Activated naive CD4-positive, alpha-beta T cell treated with anti-CD3 and anti-CD28 coated beads, Interleukin-2, amount 50 U/mL, for 24 hours (primary cell): ENCODE measurements around the gene KAZN.

ENCODE experiments used
- H3K27ac Mint-ChIP-seq: one replicate; pipeline ENCODE4 v1.8.0; 2021; ENCODE audit warnings: mild to moderate bottlenecking, mixed read lengths
- H3K27me3 Mint-ChIP-seq: one replicate; pipeline ENCODE4 v1.8.0; 2021; ENCODE audit warnings: mixed read lengths
- H3K36me3 Mint-ChIP-seq: one replicate; pipeline ENCODE4 v1.8.0; 2021; ENCODE audit warnings: mixed read lengths
- H3K4me1 Mint-ChIP-seq: one replicate; pipeline ENCODE4 v1.8.0; 2021; ENCODE audit warnings: mixed read lengths
- H3K4me3 Mint-ChIP-seq: one replicate; pipeline ENCODE4 v1.8.0; 2021; ENCODE audit warnings: mild to moderate bottlenecking, mixed read lengths
- H3K9me3 Mint-ChIP-seq: one replicate; pipeline ENCODE4 v1.8.0; 2021; ENCODE audit warnings: mixed read lengths

KAZN gene

GRCh38 chr1:15088281-15088971, 489.9 kb downstream of the KAZN start:
- Mint-ChIP-seq H3K36me3 (no peaks in the 10 kb centered on the region), H3K4me3 (no peak overlapping the region), H3K9me3 (no peaks in the 10 kb centered on the region), H3K4me1 (peaks cover 11% of the 10 kb centered on the region), H3K27ac (no peak overlapping the region), H3K27me3 (no peaks in the 10 kb centered on the region)

- Mint-ChIP-seq H3K4me1 (peaks cover 11% of the 10 kb centered on the region), H3K9me3 (no peaks in the 10 kb centered on the region), H3K4me3 (no peak overlapping the region), H3K27ac (no peak overlapping the region), H3K36me3 (no peaks in the 10 kb centered on the region), H3K27me3 (no peaks in the 10 kb centered on the region)
Observed at GRCh38 chr1:15089258-15089992, 490.9 kb downstream of the KAZN start.

GRCh38 chr1:15090373-15090772, 491.9 kb downstream of the KAZN start:
- no peaks in the 10 kb centered on the region for H3K9me3 Mint-ChIP-seq
- H3K4me1 Mint-ChIP-seq = peaks cover 11% of the 10 kb centered on the region
- no peaks in the 10 kb centered on the region for H3K27me3 Mint-ChIP-seq
- no peak overlapping the region for H3K27ac Mint-ChIP-seq
- H3K4me3 Mint-ChIP-seq = no peak overlapping the region
- H3K36me3 Mint-ChIP-seq = no peaks in the 10 kb centered on the region

DNA sequence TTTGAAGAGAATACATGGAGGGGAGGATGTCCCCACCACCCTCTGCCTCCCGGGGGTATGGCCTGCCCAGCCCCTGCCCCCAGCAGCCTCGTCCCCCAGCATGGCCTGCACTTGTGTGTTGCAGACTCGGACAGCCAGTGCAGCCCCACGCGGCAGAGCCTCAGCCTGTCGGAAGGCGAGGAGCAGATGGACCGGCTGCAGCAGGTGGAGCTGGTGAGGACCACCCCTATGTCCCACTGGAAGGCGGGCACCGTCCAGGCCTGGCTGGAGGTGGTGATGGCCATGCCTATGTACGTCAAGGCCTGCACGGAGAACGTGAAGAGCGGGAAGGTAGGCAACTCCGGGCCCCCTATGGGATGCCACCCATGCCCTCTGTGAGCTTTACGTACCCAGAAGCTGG, 495.6 kb downstream of the KAZN start:
- Mint-ChIP-seq H3K4me3 (no peak overlapping the region), H3K27ac (no peak overlapping the region), H3K4me1 (peaks cover 11% of the 10 kb centered on the region), H3K27me3 (peaks cover 2% of the 10 kb centered on the region), H3K9me3 (no peaks in the 10 kb centered on the region), H3K36me3 (no peaks in the 10 kb centered on the region)

- no peak overlapping the region for H3K27ac Mint-ChIP-seq
- no peaks in the 10 kb centered on the region for H3K9me3 Mint-ChIP-seq
Observed at GRCh38 chr1:15094719-15095495, 496.4 kb downstream of the KAZN start.

GRCh38 chr1:15095496-15095875, 497.0 kb downstream of the KAZN start:
- H3K27me3 Mint-ChIP-seq = peaks cover 14% of the 10 kb centered on the region
- no peak overlapping the region for H3K4me3 Mint-ChIP-seq
- H3K9me3 Mint-ChIP-seq = no peaks in the 10 kb centered on the region
- H3K27ac Mint-ChIP-seq = no peak overlapping the region
- no peaks in the 10 kb centered on the region for H3K36me3 Mint-ChIP-seq
- peaks cover 10% of the 10 kb centered on the region for H3K4me1 Mint-ChIP-seq

More at GRCh38 chr1:15094719-15095495, 496.4 kb downstream of the KAZN start:
- H3K27me3 Mint-ChIP-seq = peaks cover 11% of the 10 kb centered on the region
- no peak overlapping the region for H3K4me3 Mint-ChIP-seq
- H3K36me3 Mint-ChIP-seq = no peaks in the 10 kb centered on the region
- peaks cover 11% of the 10 kb centered on the region for H3K4me1 Mint-ChIP-seq

DNA sequence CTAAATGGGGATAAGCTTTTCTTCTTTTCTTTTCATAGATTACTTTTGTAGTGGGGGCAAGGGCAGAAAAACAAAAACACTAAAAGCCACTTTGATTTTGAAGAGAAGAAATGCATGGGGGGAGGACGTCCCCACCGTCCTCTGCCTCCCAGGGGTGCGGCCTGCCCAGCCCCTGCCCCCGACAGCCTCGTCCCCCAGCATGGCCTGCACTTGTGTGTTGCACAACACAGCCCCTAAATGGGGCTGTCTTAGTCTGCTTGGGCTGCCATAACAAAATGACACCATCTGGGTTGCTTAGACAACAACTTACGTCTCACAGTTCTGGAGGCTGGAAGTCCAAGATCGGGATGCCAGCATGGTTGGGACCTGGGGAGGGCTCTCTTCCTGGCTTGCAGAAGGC, 497.8 kb downstream of the KAZN start:
- H3K27ac Mint-ChIP-seq = no peak overlapping the region
- no peaks in the 10 kb centered on the region for H3K9me3 Mint-ChIP-seq
- H3K4me1 Mint-ChIP-seq = peaks cover 12% of the 10 kb centered on the region
- H3K36me3 Mint-ChIP-seq = no peaks in the 10 kb centered on the region
- H3K27me3 Mint-ChIP-seq = peaks cover 17% of the 10 kb centered on the region
- H3K4me3 Mint-ChIP-seq = no peak overlapping the region

- Mint-ChIP-seq H3K36me3 (no peaks in the 10 kb centered on the region), H3K4me1 (peaks cover 12% of the 10 kb centered on the region), H3K4me3 (no peak overlapping the region)
Observed at GRCh38 chr1:15098176-15099125, 500.0 kb downstream of the KAZN start.

GRCh38 chr1:15099441-15100120, 501.1 kb downstream of the KAZN start:
- Mint-ChIP-seq H3K27ac (peak overlapping the region; percentile 38), H3K9me3 (no peaks in the 10 kb centered on the region)

More at GRCh38 chr1:15098176-15099125, 500.0 kb downstream of the KAZN start:
- Mint-ChIP-seq H3K9me3 (no peaks in the 10 kb centered on the region), H3K27me3 (peaks cover 22% of the 10 kb centered on the region), H3K27ac (no peak overlapping the region)

DNA sequence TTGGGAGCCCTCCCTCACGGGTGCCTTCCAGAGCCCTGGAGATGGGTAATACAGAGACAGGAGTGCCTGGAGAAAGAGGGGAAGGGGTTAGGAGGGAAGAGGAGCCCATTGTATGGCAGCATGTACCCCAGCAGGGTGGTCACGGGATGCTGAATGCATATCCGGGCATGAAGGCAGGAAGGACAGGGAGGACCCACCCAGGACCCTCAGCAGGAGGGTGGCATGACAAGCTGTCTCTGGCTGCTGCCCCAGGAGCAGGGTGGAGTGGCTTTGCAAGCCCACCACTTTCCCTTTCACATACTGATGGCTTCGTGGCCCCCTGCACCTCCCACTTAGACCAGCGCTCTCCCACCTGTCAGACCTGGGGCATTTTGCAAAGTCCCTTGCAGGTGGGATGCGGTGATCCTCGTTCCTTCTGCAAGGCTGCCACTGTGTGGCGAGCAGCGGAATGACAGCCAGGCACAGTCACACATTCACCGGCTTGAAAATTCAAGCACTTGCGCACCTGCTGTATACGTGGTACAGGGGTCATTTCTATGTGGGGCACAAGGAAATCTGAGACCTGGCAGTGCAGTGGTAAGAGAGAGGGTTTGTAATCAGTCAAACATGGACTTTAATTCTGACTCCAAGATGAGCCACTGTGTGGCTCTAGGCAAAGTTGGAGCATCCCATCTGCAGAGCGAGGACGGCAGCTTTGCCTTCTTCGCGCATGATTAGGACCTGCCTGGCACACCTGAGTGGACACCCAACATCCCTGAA, 501.8 kb downstream of the KAZN start:
- peaks cover 12% of the 10 kb centered on the region for H3K4me1 Mint-ChIP-seq
- peaks cover 22% of the 10 kb centered on the region for H3K27me3 Mint-ChIP-seq
- peak overlapping the region; percentile 47 for H3K4me3 Mint-ChIP-seq
- no peaks in the 10 kb centered on the region for H3K36me3 Mint-ChIP-seq
- no peaks in the 10 kb centered on the region for H3K9me3 Mint-ChIP-seq
- peak overlapping the region; percentile 55 for H3K27ac Mint-ChIP-seq

More at GRCh38 chr1:15099441-15100120, 501.1 kb downstream of the KAZN start:
- Mint-ChIP-seq H3K36me3 (no peaks in the 10 kb centered on the region), H3K27me3 (peaks cover 22% of the 10 kb centered on the region), H3K4me1 (peaks cover 12% of the 10 kb centered on the region), H3K4me3 (no peak overlapping the region)

GRCh38 chr1:15100880-15101760, 502.6 kb downstream of the KAZN start:
- Mint-ChIP-seq H3K27ac (no peak overlapping the region), H3K4me1 (peaks cover 12% of the 10 kb centered on the region), H3K9me3 (no peaks in the 10 kb centered on the region), H3K27me3 (peaks cover 22% of the 10 kb centered on the region), H3K4me3 (no peak overlapping the region), H3K36me3 (no peaks in the 10 kb centered on the region)

DNA sequence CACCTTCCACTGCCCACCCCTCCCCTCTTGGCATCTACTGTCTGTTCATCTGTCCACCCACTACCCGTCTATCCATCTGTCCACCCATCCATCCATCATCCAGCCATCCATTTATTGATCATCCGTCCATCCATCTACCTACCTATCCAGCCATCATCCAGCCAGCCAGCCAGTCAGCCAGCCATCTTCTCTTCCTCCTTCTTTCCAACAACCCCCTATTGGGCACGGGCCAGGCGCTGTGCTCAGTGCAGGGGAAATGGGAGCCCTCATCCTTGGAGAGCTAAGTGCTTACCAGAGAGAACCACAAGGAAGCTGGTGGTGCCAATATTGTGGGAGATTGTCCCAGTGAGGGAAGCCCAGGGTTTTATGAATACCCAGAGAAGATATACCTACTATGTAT, 503.3 kb downstream of the KAZN start:
- peaks cover 12% of the 10 kb centered on the region for H3K4me1 Mint-ChIP-seq
- H3K36me3 Mint-ChIP-seq = no peaks in the 10 kb centered on the region
- H3K4me3 Mint-ChIP-seq = no peak overlapping the region
- H3K27me3 Mint-ChIP-seq = peaks cover 22% of the 10 kb centered on the region
- no peaks in the 10 kb centered on the region for H3K9me3 Mint-ChIP-seq
- H3K27ac Mint-ChIP-seq = no peak overlapping the region

DNA sequence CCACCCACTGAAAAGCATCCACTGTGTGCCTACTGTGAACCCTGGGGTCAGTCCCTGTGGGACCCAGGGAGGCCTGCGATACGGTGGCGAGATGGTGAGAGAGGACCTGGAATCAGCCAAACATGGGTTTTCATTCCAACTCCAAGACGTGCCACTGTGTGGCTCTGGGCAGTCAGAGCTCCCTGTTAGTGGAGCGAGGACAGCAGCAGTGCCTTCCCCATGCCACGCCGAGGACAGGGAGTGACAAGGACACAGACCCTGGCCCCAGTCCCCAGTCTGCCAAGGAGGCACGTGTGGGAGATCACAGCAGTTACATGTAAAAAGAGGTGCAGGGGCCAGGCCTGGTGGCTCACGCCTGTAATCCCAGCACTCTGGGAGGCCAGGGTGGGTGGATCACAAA, 504.2 kb downstream of the KAZN start:
- Mint-ChIP-seq H3K36me3 (no peaks in the 10 kb centered on the region), H3K27ac (no peak overlapping the region), H3K4me3 (no peak overlapping the region), H3K27me3 (peaks cover 22% of the 10 kb centered on the region), H3K9me3 (no peaks in the 10 kb centered on the region), H3K4me1 (peaks cover 12% of the 10 kb centered on the region)
